NCI-H345 treated with DMSO at 0.1 percent for 48 hours (cell line): ENCODE data around the gene ZNF550.
A peak's percentile ranks its signal among the peaks of the same experiment; 100 is the strongest.

Experiments used
- DNase-seq: peaks from one replicate; lab custom pipeline; 2025; ENCODE audit not compliant: unreplicated experiment; lab: John Stamatoyannopoulos, UW

ZNF550 gene

GRCh38 chr19:57559404-57560025, at the start of gene ZNF550:
Gene ZNF550, minus strand, starts transcription at chr19:57559863. Its CDS starts 181 bp downstream, at chr19:57559682.
- peak; percentile 56 for DNase-seq

DNA sequence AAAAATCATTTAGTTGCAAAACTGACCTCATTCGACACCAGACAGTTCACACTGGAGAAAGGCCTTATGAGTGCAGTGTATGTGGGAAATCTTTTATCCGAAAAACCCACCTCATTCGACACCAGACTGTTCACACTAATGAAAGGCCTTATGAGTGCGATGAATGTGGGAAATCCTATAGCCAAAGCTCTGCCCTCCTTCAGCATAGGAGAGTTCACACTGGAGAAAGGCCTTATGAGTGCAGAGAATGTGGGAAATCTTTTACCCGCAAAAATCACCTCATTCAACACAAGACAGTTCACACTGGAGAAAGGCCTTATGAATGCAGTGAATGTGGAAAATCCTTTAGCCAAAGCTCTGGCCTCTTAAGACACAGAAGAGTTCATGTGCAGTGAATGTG, 47.3 kb upstream of the ZNF550 start:
- DNase-seq = no peak

DNA sequence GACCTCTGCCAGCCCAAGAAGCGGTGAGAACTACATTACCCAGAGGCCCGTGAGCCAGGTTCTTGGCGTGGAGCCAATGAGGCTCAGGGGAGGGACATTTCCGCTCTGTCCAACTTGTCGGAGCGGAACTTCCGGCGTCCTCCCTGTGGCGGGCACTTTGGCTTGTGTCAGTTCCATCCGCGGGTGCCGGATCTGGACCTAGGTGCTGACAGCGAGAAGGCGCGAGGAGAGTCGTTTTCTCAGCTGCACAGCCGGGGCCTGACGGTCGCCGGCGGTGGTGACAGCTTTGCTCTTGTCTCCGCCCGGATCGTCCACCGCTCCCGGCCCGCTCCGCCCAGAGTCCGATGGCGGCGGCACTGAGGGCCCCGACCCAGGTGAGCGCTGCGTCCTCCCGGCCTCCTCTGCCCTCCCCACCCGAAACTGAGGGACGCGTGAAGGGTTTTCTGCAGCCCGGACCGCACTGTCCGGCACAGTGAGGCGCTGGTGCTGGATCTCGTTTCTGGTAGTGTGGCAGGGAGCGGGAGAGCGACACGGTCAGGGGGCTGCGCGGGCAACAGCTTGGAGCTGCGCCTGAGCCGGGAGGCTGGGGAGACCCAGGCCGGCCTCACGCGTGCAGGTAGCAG, 40.2 kb upstream of the ZNF550 start, which contains the start of gene ZNF530:
Gene ZNF530, plus strand, starts transcription at position 125 of the 623 bp plus-strand sequence. CDS start 4,461 bp downstream, outside the sequence.
- DNase-seq = peak; percentile 47

- no peak for DNase-seq
These were observed 39.7 kb upstream of the ZNF550 start for GRCh38 chr19:57599377-57599760.

GRCh38 chr19:57587529-57587928, 27.9 kb upstream of the ZNF550 start:
- DNase-seq = no peak

DNA sequence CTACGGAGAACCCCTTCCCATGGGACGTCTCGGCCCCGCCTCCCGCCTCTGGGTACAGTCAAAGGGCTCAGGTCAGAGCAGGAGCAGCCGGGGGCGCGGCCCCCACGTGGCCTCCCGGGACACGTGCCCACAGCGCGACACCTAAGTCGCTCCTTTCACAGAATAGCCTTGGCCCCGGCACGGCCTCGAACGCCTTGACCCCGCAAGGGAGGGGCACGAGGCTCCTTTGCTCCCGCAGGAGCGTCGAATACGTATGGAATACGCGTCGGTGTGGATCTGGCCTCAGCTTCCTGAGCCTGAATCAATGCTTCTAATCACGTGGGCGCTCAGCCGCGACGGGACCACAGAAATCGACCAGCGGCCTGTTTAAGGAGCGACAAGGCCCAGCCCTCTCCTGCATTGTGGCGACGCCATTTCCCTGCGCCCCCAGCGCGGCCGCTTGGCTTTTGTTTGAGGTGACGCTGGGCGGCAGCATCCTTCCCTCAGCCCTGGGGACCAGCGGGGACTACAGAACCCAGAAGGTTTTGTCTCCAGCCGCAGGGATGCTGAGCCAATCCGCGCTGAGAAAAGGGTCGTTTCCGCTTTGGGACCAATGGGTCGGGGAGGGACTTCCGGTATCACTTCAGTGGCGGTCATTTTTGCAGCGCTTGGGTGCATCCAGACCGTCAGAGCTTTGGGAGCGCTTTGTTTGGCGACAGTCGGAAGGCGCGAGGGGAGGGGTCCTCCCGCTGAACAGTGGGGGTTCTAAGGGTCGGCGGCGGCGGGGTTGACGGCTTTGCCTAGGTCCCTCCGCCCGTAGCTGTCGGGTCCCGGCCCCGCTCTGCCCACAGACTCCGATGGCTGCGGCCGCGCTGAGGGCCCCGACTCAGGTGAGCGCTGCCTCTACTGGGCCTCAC, 24.1 kb upstream of the ZNF550 start, which contains the start of gene ZIK1:
Gene ZIK1, plus strand, starts transcription at position 625 of the 896 bp plus-strand sequence. Its CDS starts 212 bp downstream, at position 837.
- peak; percentile 77 for DNase-seq

GRCh38 chr19:57583104-57583520, 23.4 kb upstream of the ZNF550 start:
- no peak for DNase-seq

DNA sequence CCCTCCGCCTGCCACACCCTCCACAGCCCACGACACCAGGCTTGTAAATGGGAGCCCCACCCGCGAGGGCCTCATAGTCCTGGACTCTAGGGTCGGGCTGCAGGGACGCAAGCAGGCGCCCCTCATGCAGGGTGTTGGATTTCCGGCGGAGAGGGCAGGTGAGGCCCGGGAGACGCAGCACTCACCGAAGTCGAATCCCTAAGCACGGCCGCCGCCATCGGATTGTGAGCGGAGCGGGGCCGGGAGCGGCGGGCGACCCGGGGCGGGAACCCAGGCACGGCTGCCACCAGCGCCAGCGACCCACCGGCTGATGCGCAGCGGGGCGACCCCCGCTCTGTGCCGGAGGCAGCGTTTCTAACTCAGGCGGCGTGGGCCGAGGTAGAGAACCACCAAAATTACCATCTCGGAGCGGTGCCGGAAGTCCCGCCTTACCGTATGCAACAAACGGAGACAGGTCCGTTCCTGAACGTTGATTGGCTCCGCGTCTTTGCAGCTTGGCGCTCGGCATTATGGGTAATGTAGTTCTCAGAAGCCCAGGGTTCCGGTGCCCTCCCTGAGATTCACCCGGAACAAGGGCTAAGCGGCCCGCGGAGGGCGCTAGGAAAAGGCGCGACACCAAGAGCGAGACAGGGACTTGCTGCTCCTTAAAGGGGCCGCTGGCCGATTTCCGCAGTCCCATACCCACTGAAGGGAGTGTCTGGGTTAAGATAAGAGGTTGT, 19.0 kb upstream of the ZNF550 start, which contains the start of gene ZNF416:
Gene ZNF416, minus strand, starts transcription at position 425 of the 719 bp plus-strand sequence. Its CDS starts 207 bp downstream, at position 218.
- DNase-seq = peak; percentile 89

DNA sequence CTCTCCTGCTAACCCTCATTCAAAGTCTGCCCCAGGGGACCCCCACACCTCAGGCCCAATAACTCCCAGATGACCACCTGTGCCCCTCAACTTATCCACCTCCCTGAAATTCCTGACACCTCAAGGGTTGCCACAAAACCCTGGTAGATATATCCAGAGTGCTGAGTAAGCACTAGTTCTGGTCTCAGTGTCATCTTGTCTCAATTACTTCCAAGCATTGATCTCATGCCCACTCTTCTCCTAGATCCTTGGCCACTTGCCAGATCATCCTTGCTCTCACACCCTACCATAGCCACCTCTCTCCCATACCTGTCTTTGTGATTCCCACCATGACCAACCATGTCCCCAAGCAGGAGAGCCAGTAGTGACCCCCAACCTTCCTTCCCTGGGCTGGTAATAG, 17.0 kb upstream of the ZNF550 start:
- no peak for DNase-seq

DNA sequence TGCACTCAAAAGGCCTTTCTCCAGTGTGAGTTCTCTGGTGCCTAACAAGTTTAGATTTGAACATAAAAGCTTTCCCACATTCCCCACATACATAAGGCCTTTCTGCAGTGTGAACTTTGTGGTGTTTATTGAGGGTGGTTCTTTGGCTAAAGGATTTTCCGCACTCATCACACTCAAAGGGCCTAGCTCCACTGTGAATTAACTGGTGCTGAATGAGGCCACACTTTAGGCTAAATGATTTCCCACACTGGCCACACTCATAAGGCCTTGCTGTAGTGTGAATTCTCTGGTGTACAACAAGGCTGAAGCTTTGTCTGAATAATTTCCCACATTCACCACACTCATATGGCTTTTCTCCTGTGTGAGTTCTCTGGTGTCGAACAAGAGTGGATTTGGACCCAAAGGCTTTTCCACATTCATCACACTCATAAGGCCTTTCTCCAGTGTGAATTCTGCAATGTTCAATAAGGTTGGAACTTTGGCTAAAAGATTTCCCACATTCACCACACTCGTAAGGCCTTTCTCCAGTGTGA, 12.8 kb upstream of the ZNF550 start:
- no peak for DNase-seq

DNA sequence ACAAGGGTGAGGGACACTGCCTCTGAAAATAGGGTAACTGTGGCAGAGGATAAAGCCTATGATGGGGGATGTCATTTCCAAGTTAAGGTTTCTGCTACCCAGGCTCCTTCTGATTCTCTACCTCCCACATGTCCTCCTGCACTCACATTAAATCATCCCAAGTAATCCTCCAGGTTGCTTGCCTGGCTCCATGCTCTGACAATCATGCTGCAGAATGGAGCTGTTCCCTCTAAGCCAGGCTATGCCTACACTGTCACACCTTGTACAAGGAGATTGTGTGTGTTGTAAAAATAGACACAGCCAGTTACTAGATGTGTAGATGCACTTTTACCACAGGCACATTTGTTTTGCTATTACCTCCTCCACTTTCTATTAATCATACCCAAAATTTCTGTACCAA, 11.0 kb upstream of the ZNF550 start:
- no peak for DNase-seq

GRCh38 chr19:57566396-57567265, 7.0 kb upstream of the ZNF550 start:
- DNase-seq = no peak

DNA sequence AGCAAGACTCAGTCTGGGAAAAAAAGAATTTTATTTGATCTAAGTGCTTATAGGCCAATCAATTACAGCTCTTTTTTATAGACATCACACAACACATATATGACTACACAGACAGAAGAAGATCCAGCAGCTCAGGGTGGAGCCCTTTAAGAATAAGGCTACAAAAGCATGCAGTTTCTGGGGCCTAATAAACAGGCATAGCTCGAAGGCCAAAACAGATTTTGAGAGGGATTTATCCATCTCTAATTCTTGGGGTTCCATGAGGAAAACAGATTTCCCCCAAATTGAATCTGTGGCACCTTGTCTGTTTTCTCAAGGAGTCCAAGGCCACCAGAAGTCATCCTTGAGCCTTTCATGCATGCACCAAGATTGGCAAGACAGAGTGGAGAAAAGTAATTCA, 3.9 kb upstream of the ZNF550 start:
- no peak for DNase-seq

DNA sequence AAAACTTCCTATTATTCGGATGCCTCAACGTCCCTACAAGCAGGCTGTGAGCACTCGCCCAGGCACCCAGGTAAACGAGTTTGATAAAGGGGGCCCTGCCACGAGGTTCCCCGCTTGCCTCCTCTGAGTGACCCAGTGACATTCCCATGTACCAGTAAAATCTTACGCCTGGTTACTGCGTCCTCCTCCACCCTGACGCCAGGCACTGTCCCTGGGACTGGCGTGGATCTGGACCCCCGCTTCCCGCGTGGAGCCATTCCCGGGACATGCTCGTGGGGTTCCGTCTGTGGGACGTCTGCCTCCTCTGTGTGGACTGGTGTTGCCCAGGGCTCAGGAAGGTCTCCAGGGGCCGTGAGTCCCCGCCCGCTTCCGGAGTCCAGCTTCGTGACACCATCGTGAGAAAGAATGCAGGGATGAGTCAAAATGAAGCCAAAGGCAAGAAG, 407 bp upstream of the ZNF550 start:
- no peak for DNase-seq

- no peak for DNase-seq
These were observed 657 bp downstream of the ZNF550 start for GRCh38 chr19:57559008-57559403.

DNA sequence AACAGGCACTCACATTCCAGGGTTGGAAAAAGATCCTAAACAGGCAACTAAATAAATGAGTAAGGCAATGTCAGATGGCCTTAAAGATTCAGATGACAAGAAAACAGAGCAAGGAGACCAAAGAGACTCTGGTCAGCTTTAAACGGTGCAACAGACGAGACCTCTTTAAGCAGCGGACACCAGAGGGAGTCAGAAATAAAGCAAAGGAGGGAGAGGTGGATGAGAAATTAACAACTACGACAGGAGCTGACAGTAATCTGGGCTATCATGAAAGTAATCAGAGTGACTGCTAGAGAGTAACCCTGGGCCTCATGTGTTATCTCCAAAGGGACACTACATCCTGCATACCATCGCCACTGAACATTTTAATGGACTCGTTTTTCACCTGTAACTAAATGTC, 1.1 kb downstream of the ZNF550 start:
- no peak for DNase-seq

GRCh38 chr19:57557659-57558058, 2.0 kb downstream of the ZNF550 start:
- DNase-seq = no peak

DNA sequence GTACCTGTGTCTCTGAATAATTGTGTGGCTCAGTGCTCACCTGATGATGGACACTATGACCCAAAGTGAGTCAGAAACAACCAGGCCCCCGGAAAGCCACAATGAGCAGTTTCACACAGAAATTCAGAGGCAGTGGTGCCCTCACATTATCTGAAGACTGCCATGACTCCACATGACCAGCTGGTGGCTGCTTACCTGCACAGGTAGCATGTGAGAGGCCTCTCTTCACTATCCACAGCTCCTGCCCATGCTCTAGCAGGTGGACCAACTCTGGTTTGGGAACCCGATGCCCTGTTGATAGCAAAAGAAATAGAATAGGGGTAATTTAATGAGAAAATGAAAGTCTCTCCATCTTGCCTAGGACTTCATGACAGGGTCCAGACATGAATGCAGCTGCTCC, 7.2 kb downstream of the ZNF550 start:
- no peak for DNase-seq

DNA sequence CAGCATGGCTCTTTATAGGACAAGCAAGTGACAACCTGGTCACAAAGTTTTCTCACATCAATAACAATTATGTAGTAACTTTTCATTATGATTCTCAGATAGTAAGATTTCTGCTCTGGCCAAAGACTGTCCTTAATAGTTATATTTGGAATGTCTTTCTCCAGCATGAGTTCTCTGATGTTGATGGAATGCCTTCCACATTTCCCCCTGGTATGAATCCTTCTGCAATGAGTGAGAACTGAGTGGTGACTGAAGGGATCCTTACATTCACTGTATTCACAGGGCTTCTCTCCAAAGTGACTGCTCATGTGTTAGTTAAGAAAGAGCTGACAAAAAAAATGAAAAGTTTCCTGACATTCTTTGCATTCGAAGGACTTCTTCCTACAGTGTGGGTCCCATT, 13.2 kb downstream of the ZNF550 start:
- no peak for DNase-seq
